NB4 (cell line): ENCODE results near the gene UBLCP1.

Source experiments
- DNase-seq: peaks from one replicate; pipeline ENCODE4 v3.0.0; 2010; ENCODE audit warnings: low read depth
- H3K4me3 ChIP-seq: one replicate; pipeline ENCODE4 v1.5.1; 2011; ENCODE audit warnings: mild to moderate bottlenecking, low read depth, low read length, moderate library complexity
- MYC ChIP-seq: IDR thresholded peaks from 2 replicates; pipeline ENCODE4 v1.6.1; 2011; ENCODE audit warnings: low read depth, low read length
- POLR2A ChIP-seq: IDR thresholded peaks from 2 replicates; pipeline ENCODE4 v1.6.1; 2011; ENCODE audit warnings: mild to moderate bottlenecking; ENCODE audit not compliant: insufficient read length; ENCODE audit errors: extremely low read depth
- TF ChIP-seq, protein P1 (sequence below): IDR thresholded peaks from one replicate; pipeline ENCODE4 v1.5.1; 2012; ENCODE audit warnings: low read depth, low read length
- TF ChIP-seq, protein P2 (sequence below): IDR thresholded peaks from 2 replicates; pipeline ENCODE4 v1.6.1; 2011; ENCODE audit warnings: low read depth, low read length

The UBLCP1 gene

DNA sequence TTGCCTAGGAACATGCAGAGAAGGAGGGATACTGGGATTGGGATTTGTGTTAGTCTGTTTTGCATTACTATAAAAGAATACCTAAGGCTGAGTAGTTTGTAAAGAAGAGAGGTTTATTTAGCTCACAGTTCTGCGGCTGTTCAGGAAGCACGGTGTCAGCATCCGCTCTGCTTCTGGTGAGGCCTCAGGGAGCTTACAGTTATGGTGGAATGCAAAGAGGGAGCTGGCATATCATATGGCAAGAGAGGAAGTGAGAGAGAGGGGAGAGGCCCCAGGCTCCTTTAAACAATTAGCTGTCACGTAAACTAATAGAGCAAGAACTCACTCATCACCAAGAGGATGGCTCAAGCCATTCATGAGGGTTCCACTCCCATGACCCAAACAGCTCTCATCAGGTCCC lies 40.2 kb downstream of the UBLCP1 start:
- no peak for DNase-seq
- TF ChIP-seq POLR2A (no peak), MYC (no peak)
- TF ChIP-seq, protein P1, sequence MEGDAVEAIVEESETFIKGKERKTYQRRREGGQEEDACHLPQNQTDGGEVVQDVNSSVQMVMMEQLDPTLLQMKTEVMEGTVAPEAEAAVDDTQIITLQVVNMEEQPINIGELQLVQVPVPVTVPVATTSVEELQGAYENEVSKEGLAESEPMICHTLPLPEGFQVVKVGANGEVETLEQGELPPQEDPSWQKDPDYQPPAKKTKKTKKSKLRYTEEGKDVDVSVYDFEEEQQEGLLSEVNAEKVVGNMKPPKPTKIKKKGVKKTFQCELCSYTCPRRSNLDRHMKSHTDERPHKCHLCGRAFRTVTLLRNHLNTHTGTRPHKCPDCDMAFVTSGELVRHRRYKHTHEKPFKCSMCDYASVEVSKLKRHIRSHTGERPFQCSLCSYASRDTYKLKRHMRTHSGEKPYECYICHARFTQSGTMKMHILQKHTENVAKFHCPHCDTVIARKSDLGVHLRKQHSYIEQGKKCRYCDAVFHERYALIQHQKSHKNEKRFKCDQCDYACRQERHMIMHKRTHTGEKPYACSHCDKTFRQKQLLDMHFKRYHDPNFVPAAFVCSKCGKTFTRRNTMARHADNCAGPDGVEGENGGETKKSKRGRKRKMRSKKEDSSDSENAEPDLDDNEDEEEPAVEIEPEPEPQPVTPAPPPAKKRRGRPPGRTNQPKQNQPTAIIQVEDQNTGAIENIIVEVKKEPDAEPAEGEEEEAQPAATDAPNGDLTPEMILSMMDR, result no peak
- H3K4me3 ChIP-seq, result no peak overlapping the region

DNA sequence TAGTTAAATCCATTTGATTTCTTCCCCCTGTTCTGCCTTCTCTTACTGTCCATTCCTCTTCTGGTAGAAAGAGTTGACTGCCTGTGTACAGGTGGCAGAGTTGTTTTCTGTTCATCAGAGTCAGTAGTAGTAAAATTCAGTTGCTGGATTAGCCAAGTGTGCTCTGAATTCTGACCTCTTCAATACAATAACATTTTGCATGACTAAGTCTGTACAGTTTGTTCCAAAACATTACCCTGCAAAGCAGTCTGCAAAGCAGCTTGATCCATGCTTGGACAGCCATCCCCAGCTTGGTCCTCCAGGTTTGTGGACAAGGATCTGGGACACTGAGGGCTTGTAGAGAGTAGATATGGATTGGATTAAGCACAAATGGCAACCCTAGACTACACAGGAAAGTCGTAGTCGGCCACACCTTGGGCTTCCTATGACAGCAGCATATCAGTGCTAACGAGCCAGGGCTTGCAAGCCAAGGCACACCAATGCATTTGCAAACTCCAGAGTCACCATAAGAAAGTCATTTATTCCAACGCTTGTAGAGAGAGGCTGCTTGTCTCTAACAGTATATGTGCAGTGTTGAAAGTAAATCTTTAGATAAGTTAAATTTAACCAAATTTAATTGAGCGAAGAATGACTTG lies 42.0 kb downstream of the UBLCP1 start:
- TF ChIP-seq POLR2A (no peak), MYC (no peak)
- TF ChIP-seq, protein P2, sequence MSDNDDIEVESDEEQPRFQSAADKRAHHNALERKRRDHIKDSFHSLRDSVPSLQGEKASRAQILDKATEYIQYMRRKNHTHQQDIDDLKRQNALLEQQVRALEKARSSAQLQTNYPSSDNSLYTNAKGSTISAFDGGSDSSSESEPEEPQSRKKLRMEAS, result no peak
- TF ChIP-seq, protein P1, result no peak
- H3K4me3 ChIP-seq, result no peak overlapping the region
- DNase-seq, result no peak

DNA sequence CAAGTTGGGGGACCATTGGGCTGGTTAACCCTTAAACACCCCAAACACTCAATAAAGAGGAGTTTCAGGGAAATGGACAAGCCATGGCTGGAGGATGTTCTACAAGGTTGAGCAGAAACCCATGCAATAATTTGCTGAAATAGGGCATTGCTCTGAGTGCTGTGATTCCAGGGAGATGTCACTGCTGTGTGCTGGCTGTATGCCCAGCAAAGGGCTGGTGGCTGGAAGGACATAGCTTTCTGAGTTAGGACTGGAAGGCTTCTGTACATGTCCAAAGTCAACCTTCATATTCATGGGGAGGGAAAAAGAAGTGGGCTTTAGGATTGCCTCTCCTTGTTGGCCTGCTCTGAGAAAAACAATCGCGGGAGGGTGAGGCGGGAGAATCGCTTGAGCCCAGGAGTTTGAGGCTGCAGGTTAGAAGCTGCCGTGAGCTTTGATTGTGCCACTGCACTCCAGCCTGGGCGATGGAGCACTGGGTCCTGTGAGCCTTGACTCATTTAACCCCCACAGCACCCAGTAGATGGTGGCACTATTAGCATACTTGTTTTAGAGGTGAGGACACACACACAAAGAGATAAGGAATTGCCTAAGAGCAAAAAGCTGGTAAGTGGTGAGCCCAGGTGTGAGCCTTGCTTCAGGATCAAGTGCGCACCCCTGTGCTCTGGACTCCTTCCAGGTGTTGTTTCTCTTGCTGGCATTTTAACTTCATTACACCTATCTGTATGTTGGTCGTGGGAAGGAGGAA lies 46.8 kb downstream of the UBLCP1 start:
- no peak for TF ChIP-seq MYC
- TF ChIP-seq, protein P2, result no peak
- TF ChIP-seq POLR2A, result no peak
- TF ChIP-seq, protein P1, result no peak
- no peak overlapping the region for H3K4me3 ChIP-seq
- DNase-seq, result no peak

DNA sequence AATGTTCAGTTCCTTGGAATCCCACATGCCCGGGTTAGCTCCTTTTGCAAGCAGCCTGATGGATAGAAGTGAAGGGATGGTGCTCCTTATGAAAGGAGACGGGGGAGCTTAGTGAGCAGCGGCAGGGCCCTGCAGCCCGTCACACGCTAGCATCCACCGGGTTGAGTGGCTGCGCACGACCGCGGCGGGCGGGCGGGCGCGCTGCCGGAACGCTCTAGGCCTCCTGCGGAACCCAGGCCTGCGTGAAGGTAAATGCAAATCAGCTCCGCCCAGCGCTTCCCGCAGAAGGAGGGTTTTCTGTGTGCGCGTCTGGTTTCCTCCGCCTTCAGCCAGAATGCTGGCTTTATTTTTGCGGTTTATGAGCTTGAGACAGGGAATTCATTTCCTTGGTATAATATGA lies 47.4 kb downstream of the UBLCP1 start:
- no peak overlapping the region for H3K4me3 ChIP-seq
- DNase-seq, result no peak
- TF ChIP-seq, protein P2, result no peak
- no peak for TF ChIP-seq MYC
- TF ChIP-seq, protein P1, result no peak
- TF ChIP-seq POLR2A, result no peak

DNA sequence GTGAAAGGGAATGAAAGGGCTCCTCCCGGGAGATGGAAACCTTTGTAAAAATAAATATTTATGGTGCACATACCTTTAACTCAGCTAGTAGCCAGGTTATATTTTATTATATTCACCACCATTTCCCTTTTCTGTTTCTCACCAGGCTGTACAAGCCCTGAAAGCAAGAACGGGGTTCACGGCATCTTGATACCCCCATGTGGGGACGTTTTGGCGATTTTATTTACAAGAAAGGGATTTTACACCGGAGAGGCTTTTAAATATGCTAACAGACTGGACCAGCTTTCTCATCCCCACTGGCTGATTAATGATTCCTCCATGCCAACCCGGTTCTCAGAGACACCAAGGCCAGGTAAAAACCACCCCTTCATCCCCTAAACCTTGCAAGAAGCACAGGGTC lies 48.0 kb downstream of the UBLCP1 start:
- H3K4me3 ChIP-seq, result no peak overlapping the region
- no peak for DNase-seq
- TF ChIP-seq MYC, result no peak
- TF ChIP-seq, protein P1, result no peak
- TF ChIP-seq POLR2A, result no peak
- TF ChIP-seq, protein P2, result no peak
